A549 treated with AZD9567 at 1 μM for 4 hours (cell line): ENCODE measurements around the gene PEG3. TPM values are rescaled to one million over a fixed set of nuclear protein-coding genes. Genes with fewer than 3 reads are reported as not detected.

Experiments
- total RNA-seq: library from RNA; stranded (reverse); fragments of 200-300 nt; extraction: Qiagen RNA extraction; gene quantifications from 5 replicates; pipeline ENCODE4 v1.2.3, GENCODE V29; 2022; ENCODE audit not compliant: insufficient read depth

PEG3 gene
- total RNA-seq, result not detected in 5 replicates

DNA sequence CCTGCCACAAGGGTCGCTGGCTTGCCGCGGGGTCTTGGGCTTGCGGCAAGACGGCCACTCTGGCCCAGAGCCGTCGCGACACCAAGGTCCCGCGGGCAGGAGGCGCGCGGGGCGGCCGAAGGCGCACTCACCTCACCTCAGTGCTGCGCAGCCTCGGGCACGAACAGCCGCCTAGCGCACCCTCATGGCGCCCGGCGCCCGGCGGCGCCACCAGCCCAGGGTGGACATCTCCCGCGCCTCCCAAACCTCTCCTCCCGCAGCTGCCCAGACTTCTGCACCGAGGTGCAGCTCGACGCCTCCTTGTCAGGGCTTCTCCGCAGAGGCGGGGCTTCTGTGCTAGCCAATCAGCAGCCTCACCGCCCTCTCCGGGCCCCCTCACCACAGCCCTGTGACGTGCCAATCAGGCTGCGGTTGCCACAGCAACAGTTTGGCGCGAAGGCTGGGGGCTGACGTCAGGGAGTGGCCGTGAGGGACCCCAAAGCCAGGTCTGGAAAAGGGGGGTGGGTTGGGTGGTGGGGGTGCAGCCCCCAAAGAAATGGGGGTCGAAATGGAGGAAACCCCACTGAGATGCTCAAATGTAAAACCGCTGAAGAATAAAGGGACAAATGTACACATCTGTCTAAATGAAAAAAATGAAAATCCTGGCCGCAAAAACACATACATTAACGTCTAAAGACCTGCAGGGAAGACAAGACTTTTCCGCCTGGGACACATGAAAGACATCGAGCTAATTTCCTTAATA is at the start of gene PEG3, which contains the start of gene ZIM2:
Gene PEG3, minus strand, starts transcription at position 276 of the 742 bp plus-strand sequence. CDS start 16,071 bp downstream, outside the sequence.
Gene ZIM2, minus strand, starts transcription at position 276 of the 742 bp plus-strand sequence. CDS start 16,449 bp downstream, outside the sequence.

Other genes starting within 250 kb of the PEG3 start
- 10.5 to 12.5 TPM (median 11.6 TPM) in 5 replicates for gene ZNF71, start 245.4 kb downstream of the PEG3 start, total RNA-seq
- gene SMIM17, start 197.6 kb downstream of the PEG3 start, total RNA-seq, result 0.11 to 0.22 TPM (median 0.13 TPM) in 4 of 5 replicates, not detected in the other
- gene ZNF835, start 169.0 kb downstream of the PEG3 start, total RNA-seq, result not detected in 5 replicates
- gene ZIM2, start within 50 bp of the PEG3 start, total RNA-seq, result not detected in 5 replicates